NCI-H774 (cell line): ENCODE measurements around the gene SPEF2.

Source experiments
- DNase-seq: peaks from one replicate; lab custom pipeline; 2025; lab: John Stamatoyannopoulos, UW

Gene SPEF2

DNA sequence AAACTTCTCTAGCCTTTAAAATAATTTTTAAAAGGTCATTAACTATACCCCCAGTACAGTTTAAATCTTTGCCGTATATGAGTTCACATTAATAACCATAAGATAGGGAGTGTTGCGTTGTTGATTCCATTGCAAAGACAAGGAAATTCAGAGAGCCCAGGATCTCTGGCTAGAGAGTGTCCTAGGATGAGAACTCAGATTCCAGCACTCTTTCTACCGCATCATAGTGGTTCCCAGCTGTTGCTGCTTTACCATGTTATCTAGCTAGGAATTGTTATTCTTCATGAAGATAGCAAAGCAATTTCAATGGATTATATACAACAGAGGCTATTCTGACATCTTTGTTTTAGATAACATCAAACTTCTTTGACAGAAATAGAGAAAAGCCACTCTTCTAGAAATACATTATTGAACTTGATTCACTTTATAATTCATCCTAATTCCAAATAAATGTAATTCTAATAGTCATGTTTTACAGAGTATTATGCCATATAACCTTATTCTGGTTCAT lies 160.7 kb downstream of the SPEF2 start:
- DNase-seq, result no peak

DNA sequence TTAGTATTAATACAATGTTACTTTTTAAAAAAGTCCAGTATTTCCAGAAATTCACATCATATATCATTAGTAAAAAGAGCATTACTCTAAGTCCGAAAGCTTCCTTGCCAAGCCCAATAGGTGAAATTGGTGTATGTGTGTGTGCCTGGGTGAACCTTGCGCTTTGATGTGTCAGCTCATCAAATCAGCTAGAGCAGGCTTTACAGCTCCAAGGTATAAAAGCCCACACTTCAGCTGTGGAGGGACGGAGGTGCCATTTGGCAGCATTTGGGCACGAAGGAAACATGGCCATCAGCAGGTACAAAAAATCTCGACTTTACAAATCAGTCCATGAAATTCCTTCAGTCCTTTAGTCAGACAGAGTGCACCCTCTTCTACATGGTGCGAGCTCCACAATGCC lies 162.6 kb downstream of the SPEF2 start:
- no peak for DNase-seq

DNA sequence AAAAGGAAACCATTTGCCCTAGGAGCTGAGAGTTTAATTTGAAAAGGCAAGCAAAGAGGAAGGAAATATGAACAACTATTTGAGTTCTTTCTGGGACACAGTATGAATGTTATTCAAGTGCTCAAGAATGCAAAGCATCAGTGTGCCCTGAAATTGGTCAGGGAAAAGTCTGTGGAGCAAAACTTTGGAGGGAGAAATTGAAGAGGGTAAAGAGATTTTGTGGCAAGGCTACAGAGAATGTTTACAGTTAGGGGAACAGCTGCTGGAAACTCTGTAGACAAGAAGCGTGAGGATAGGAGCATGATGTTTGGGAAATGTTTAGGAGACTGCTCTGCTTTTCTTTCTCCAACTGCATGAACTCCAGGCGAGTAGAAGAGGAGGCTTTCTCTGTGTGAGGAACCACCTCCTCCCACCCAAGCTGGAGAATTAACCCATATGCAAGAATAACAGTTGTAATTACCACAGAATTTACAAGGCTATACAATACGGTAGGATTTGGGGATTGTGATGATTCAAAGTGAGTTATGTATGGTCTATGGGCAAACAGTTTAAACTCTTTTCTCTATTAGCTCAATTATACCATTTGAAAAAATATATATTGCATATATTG lies 163.6 kb downstream of the SPEF2 start:
- no peak for DNase-seq

GRCh38 chr5:35783551-35783950 lies 165.9 kb downstream of the SPEF2 start:
- DNase-seq, result no peak

GRCh38 chr5:35785601-35786085 lies 168.0 kb downstream of the SPEF2 start:
- DNase-seq, result no peak

GRCh38 chr5:35788724-35789123 lies 171.1 kb downstream of the SPEF2 start:
- DNase-seq, result no peak

- no peak for DNase-seq
Observed at GRCh38 chr5:35789732-35790456, 172.2 kb downstream of the SPEF2 start.

DNA sequence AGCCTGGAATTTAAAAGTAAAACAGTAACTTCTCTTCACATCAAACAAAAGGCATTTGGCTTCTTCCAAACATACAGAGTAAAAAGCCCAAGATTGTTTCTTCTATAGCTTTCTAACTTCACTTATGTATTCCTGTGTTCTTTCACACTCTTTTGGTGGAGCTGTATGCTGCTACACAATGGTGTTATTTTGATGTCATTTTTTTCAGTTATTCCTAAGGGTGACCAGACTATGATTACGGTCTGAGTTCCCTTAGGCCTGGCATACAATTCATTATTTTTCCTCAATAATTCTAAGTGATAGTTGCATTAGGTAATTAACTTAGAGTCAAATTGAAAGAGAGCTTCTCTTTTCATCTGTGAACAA lies 172.8 kb downstream of the SPEF2 start:
- DNase-seq, result no peak

GRCh38 chr5:35794328-35794619 lies 176.6 kb downstream of the SPEF2 start:
- DNase-seq, result no peak

- no peak for DNase-seq
Observed at GRCh38 chr5:35794684-35795375, 177.2 kb downstream of the SPEF2 start.

DNA sequence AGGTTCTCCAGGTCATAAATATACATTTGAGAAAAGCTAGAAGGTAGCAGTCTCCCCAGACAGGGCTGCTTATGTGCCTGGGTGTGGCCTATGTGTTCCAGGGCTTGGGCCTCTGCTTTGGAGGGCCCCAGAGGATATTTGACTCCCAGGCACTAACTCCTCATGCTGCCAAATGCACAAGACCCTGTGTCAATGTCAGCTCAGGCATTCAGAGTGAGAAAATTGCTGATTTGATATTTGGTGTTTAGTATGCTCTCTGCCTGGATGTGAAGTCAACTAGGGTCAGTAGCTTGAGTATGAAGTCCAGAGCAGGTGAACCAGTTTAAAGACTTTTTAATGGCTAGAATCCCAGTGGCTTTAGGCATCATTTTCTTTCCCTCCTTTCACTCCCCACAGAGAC lies 181.5 kb downstream of the SPEF2 start:
- DNase-seq, result no peak

DNA sequence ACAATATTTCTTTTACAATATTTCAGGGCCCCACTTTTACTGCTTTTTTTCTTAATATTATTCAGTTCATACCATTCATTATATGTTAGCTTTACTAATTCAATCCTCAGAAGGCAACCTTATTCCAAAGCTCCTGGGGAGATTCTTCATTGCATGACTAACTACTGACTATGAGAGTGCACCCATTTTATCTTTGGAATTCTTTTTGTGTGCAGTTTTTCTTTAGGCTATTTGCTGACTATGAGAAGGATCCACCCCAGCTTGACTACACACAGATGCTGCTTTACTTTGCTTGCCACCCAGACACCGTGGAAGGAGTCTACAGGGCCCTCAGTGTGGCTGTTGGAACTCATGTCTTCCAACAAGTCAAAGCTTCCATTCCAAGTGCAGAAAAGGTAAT lies 182.1 kb downstream of the SPEF2 start:
- DNase-seq, result no peak

DNA sequence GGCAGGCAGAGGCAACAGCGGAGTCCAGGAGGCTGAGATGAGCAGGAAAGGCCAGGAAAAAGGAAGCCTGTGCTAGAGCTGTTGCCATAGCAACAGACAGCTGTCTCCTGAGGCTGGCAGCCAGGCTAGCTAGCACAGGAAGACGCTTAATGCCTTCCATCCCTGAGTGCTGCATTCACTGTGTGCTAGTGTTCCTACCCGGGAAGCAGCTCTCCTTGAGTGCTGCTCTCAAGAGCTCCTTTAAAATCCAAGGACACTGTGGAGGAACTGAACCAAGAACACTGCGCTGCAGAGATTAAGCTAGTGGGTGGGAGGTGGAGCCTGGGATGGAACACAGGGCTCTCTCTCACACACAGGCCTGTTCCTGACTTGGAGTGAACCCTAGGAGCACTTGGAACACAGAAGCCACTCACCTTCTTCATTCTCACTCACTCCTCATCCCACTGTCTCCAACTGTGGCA lies 185.6 kb downstream of the SPEF2 start:
- DNase-seq, result peak; percentile 80

DNA sequence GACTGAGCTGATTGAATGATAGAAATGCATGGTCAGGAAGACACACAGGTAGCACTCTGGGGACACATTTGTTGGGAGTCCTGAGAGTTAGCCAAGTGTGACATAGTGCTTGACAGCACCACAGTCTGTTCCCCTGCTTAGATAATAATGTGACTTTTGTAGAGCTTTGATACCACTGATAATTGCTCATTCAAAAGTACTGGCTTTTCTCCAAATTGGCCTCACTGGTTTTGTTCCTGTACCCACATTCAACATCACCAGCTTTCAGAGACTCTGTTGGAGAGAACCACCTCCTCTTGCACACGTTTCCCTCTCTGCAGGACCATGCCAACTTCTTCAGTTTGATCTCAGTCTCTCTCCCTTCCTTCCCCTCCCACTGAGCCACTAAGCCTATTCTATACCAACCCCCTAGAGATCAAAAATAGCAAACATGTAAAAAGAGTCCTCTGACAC lies 186.6 kb downstream of the SPEF2 start:
- peak; percentile 48 for DNase-seq

- DNase-seq, result no peak
Observed at GRCh38 chr5:35804841-35805240, 187.2 kb downstream of the SPEF2 start.

GRCh38 chr5:35810601-35811000 lies 192.9 kb downstream of the SPEF2 start:
- DNase-seq, result no peak

DNA sequence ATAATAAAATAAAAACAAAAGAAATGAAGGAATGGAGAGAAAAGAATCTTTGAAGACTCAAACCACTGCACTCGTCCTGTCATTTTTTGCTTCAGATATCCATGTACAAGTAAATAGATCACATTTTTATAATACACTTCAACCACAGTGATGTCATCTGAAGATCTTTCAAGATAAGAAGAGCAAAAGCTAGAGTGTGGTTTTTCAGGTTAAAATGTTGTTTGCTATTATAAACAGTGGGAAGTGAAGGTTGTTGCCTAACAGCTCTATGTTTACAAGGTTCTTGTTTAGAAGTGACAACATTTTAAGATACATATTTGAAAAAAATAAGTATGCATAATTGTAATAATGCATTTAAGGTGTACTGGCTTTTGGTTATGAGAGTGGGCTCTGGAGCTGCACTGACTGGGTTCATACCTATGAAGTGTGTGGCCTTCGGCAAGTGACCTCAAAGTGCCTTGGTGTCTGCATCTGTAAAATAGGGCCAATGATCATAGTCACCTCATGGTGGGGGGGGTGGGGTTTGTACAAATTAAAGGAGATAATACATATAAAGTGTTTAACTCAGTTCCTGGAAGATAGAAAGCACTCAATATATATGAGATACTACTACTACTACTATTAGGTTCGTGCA lies 193.6 kb downstream of the SPEF2 start:
- no peak for DNase-seq

- DNase-seq, result no peak
Observed at GRCh38 chr5:35813521-35813920, 195.9 kb downstream of the SPEF2 start.

DNA sequence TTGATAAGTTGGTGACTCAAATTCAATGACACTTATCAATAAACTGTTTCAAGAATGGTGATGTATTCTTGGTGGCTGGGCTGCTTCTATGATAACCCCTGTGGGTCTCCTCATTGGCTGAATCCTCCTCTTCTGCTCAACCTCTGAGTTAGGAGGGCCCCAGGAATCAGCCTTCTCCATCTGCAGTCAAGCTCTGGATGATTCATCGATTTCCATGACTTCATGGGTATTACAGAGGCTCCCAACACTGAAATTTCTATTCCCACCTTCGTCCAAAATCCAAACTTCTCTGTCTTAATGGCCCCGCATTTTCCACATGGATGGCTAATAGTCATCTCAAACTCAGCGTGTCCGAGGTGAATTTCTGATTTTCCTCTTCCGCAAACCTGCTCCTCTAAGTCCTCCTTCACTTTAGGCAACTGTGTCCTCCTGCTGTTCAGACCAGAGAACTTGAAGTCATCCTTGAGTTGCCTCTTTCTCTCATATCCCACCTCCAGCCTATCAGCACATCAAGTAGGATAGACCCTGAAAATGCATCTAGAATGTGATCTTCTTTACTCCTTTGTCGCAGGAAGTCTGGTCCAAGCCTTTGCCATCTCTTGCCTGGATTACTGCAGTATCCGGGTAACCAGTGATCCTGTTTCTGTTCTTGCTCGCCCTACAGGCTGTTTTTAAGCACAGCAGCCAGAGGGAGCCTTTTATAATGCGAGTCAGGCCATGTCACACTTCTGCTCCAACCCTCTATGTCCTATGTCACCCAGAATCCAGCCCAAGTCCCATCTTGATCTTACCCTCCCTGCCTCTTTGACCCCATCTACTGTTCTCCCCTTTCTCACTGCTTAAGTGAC lies 197.7 kb downstream of the SPEF2 start:
- no peak for DNase-seq

DNA sequence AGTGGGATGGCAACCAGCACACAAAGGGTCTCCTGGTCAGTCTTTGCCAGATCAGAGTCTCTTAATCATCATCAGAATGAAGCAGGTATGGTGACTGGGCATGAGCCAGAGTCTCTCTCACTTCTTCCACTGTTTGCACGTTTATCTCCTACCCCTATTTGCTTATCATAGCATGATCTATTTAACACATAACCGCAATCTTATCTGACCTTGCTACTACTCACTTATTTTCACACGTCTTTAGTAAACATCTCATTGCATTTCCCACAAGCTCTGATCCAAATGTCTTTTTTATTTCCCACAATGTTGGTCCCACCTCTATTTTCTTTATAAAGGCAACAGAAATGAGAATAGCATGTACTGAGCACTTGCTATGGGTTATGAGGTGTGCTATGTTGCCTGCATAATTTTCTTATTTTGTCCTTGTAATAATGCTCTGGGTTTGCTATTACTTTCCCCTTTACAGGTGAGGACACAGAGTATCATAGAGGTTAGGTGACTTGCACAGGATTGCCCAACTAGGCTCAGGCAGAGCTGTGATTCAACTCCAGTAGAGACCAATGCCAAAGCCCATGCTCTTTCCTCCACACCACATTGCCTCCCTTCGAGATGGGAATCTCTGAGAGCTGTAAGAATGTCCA lies 199.3 kb downstream of the SPEF2 start:
- DNase-seq, result no peak

DNA sequence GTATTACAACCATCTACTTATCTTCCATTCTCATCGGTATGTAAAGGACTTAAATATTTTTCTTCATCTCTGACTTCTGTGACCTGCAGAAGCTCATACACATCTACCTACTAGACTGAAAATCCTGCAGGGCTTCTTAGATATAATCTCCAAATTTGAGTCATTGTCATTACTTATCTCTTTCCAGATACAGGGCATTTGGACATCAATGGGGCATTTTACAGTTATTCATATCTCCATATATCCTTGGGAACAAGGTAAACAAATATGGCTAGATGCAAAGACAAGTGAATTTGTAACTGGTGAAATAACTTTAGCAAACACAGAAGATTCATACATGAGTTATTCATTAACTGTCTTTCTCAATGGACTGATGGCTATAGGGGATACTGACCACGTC lies 201.4 kb downstream of the SPEF2 start:
- no peak for DNase-seq
